ENCODE data around the gene ADAMTS16. TPM values are rescaled to one million over a fixed set of nuclear protein-coding genes. Genes with fewer than 3 reads are reported as not detected.

Gene ADAMTS16
- total and polyA plus RNA-seq, 2 donors (not counting 3 experiments of a cell fraction or from before 2014, with no cell fraction given), result not detected

- CTCF ChIA-PET, result no interaction called here
- dilution Hi-C loops (cut with MboI; ENCODE audit: extremely low pct_ligation_motif_present, low sequenced_read_pairs), result no loop called here
Measured at GRCh38 chr5:5182508-5183188, 42.5 kb downstream of the ADAMTS16 start.

More at GRCh38 chr5:5182508-5183188, 42.5 kb downstream of the ADAMTS16 start:
- Histone ChIP-seq H3K27ac (ENCODE audit: insufficient read depth, low read depth, low read length) (no peak overlapping the region), H3K27me3 (ENCODE audit: control insufficient read depth in 2 of 2, insufficient read depth in 2 of 2, low read length in 2 of 2) (no peaks in the 10 kb centered on the region), H3K9me3 (replicated peaks; ENCODE audit: control insufficient read depth, insufficient read depth, low read length) (peaks cover 7% of the 10 kb centered on the region), H3K4me3 (replicated peaks in 1 of 3; ENCODE audit: insufficient read depth in 1 of 3, low read depth in 1 of 3, low read length in 3 of 3) (no peak overlapping the region), H3K4me1 (ENCODE audit: control insufficient read depth, extremely low read depth, insufficient read depth, low read length) (no peaks in the 10 kb centered on the region), H3K36me3 (ENCODE audit: control insufficient read depth in 2 of 2, extremely low read depth in 1 of 2, insufficient read depth in 2 of 2, low read length in 2 of 2) (no peaks in the 10 kb centered on the region), H2AFZ (ENCODE audit: low read depth, low read length) (no peak overlapping the region), H3K9ac (replicated peaks; ENCODE audit: extremely low read depth, insufficient read depth, low read length) (no peak overlapping the region), H3K4me2 (ENCODE audit: insufficient read depth, low read length) (no peak overlapping the region), H3K9me1 (replicated peaks; ENCODE audit: control insufficient read depth, extremely low read depth, insufficient read depth, low read length) (no peaks in the 10 kb centered on the region), H3K79me2 (ENCODE audit: control insufficient read depth, insufficient read depth, low read length) (no peaks in the 10 kb centered on the region), H4K20me1 (replicated peaks; ENCODE audit: control insufficient read depth, extremely low read depth, insufficient read depth, low read length) (no peaks in the 10 kb centered on the region)
- DNase-seq (ENCODE audit: low read depth, low spot score), result no peak
- BruUV-seq (replicated peaks), result no TSS peak
- POLR2A ChIA-PET, result no interaction called here
- FAIRE-seq, result no peak
- intact Hi-C loops (cut with micrococcal nuclease), result no loop called here
- TF ChIP-seq POLR2AphosphoS5 (IDR thresholded peaks at IDR 0.05; ENCODE audit: insufficient read depth, low read depth, low read length) (no peak), JUN (IDR thresholded peaks at IDR 0.05; ENCODE audit: borderline replicate concordance, insufficient read depth, insufficient read length, low read depth) (no peak), CTCF (IDR thresholded peaks at IDR 0.05; ENCODE audit: extremely low read depth in 1 of 2, insufficient read depth in 1 of 2, low read depth in 1 of 2, low read length in 2 of 2) (no peak)

Data from endothelial cell of umbilical vein (primary cell).